WTC11 (cell line): ENCODE results near the gene HENMT1. TPM values are rescaled to one million over a fixed set of nuclear protein-coding genes. Genes with fewer than 3 reads are reported as not detected.
A peak's percentile ranks its signal among the peaks of the same experiment; 100 is the strongest.

Source experiments
- AR ChIP-seq: fragments of 250-450 bp; sonication (Bioruptor Pico); IDR thresholded peaks from 2 replicates; pipeline ENCODE4 v1.9.0; 2021; ENCODE audit warnings: mild to moderate bottlenecking
- ARID4B ChIP-seq: sonication (generic); formaldehyde crosslinking; IDR thresholded peaks from 2 replicates; pipeline ENCODE4 v1.8.0; 2023; ENCODE audit warnings: missing genetic modification reagents, mild to moderate bottlenecking, borderline replicate concordance
- EMX1 ChIP-seq: fragments of 250-450 bp; sonication (Bioruptor Pico); IDR thresholded peaks from 2 replicates; pipeline ENCODE4 v1.8.0; 2021; ENCODE audit warnings: mild to moderate bottlenecking
- FOXP1 ChIP-seq: sonication (generic); formaldehyde crosslinking; IDR thresholded peaks from 2 replicates; pipeline ENCODE4 v1.8.0; 2022; ENCODE audit warnings: missing genetic modification reagents, mild to moderate bottlenecking, moderate library complexity, borderline replicate concordance
- FOXP4 ChIP-seq: sonication (generic); formaldehyde crosslinking; IDR thresholded peaks from 2 replicates; pipeline ENCODE4 v1.8.0; 2022; ENCODE audit warnings: mild to moderate bottlenecking, missing genetic modification reagents
- IRF2 ChIP-seq: sonication (generic); formaldehyde crosslinking; IDR thresholded peaks from 2 replicates; pipeline ENCODE4 v1.8.0; 2022; ENCODE audit warnings: low read depth, missing genetic modification reagents, borderline replicate concordance
- KAT7 ChIP-seq: sonication (generic); formaldehyde crosslinking; IDR thresholded peaks from 2 replicates; pipeline ENCODE4 v1.8.1; 2023; ENCODE audit warnings: missing genetic modification reagents, mild to moderate bottlenecking, borderline replicate concordance
- MXD4 ChIP-seq: fragments of 250-450 bp; sonication (Bioruptor Pico); IDR thresholded peaks from 2 replicates; pipeline ENCODE4 v1.8.0; 2021; ENCODE audit warnings: mild to moderate bottlenecking, moderate library complexity, borderline replicate concordance
- MYBL2 ChIP-seq: sonication (generic); formaldehyde crosslinking; IDR thresholded peaks from 2 replicates; pipeline ENCODE4 v1.8.1; 2023; ENCODE audit warnings: mild to moderate bottlenecking, moderate library complexity, missing genetic modification reagents
- NR1H2 ChIP-seq: sonication (generic); formaldehyde crosslinking; IDR thresholded peaks from 2 replicates; pipeline ENCODE4 v1.9.0; 2021; ENCODE audit warnings: mild to moderate bottlenecking, moderate library complexity, missing genetic modification reagents
- PRDM15 ChIP-seq: sonication (generic); formaldehyde crosslinking; IDR thresholded peaks from 2 replicates; pipeline ENCODE4 v1.8.0; 2022; ENCODE audit warnings: missing genetic modification reagents
- SP1 ChIP-seq: sonication (generic); formaldehyde crosslinking; conservative IDR thresholded peaks from 2 replicates; pipeline ENCODE4 v1.8.1; 2022; ENCODE audit warnings: missing genetic modification reagents
- TCF7 ChIP-seq: sonication (generic); formaldehyde crosslinking; IDR thresholded peaks from 2 replicates; pipeline ENCODE4 v1.8.0; 2022; ENCODE audit warnings: mild to moderate bottlenecking, low read depth, missing genetic modification reagents, moderate library complexity
- ZBTB21 ChIP-seq: sonication (generic); formaldehyde crosslinking; IDR thresholded peaks from 2 replicates; pipeline ENCODE4 v1.8.1; 2023; ENCODE audit warnings: mild to moderate bottlenecking, missing genetic modification reagents, borderline replicate concordance
- total RNA-seq: library from RNA; stranded (reverse); gene quantifications from 3 replicates; pipeline ENCODE4 v1.2.3, GENCODE V29; 2021
- TF ChIP-seq, protein P1 (sequence below): sonication (generic); formaldehyde crosslinking; IDR thresholded peaks from 2 replicates; pipeline ENCODE4 v1.8.0; 2023; ENCODE audit warnings: mild to moderate bottlenecking, missing genetic modification reagents
- TF ChIP-seq, protein P2 (sequence below): sonication (generic); formaldehyde crosslinking; IDR thresholded peaks from 2 replicates; pipeline ENCODE4 v1.8.1; 2022; ENCODE audit warnings: mild to moderate bottlenecking, moderate library complexity, missing genetic modification reagents
- TF ChIP-seq, protein P3 (sequence below): fragments of 250-450 bp; sonication (Bioruptor Pico); IDR thresholded peaks from 2 replicates; pipeline ENCODE4 v1.9.0; 2021; ENCODE audit warnings: mild to moderate bottlenecking
- TF ChIP-seq, protein P4 (sequence below): fragments of 250-450 bp; sonication (Bioruptor Pico); IDR thresholded peaks from 2 replicates; pipeline ENCODE4 v1.8.0; 2021; ENCODE audit warnings: mild to moderate bottlenecking

Gene HENMT1
- total RNA-seq, 1 experiment from 2014 or later = 4.7 TPM

GRCh38 chr1:108691942-108692723, 31.2 kb upstream of the HENMT1 start, which contains the start of gene PRPF38B (continued):
- TF ChIP-seq SP1 (CRISPR knock-in tag) = peak; percentile 79; the same call in 1 of the 2 replicates
- no peak for TF ChIP-seq MXD4
- peak; percentile 75 for TF ChIP-seq FOXP4 (CRISPR knock-in tag)
- TF ChIP-seq, protein P1, sequence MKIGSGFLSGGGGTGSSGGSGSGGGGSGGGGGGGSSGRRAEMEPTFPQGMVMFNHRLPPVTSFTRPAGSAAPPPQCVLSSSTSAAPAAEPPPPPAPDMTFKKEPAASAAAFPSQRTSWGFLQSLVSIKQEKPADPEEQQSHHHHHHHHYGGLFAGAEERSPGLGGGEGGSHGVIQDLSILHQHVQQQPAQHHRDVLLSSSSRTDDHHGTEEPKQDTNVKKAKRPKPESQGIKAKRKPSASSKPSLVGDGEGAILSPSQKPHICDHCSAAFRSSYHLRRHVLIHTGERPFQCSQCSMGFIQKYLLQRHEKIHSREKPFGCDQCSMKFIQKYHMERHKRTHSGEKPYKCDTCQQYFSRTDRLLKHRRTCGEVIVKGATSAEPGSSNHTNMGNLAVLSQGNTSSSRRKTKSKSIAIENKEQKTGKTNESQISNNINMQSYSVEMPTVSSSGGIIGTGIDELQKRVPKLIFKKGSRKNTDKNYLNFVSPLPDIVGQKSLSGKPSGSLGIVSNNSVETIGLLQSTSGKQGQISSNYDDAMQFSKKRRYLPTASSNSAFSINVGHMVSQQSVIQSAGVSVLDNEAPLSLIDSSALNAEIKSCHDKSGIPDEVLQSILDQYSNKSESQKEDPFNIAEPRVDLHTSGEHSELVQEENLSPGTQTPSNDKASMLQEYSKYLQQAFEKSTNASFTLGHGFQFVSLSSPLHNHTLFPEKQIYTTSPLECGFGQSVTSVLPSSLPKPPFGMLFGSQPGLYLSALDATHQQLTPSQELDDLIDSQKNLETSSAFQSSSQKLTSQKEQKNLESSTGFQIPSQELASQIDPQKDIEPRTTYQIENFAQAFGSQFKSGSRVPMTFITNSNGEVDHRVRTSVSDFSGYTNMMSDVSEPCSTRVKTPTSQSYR (CRISPR knock-in tag) = peak; percentile 62; the same call in 1 of the 2 replicates
- TF ChIP-seq MYBL2 (CRISPR knock-in tag) = no peak; the same call in 1 of the 2 replicates
- TF ChIP-seq ARID4B (CRISPR knock-in tag) = peak; percentile 87; the same call in 1 of the 2 replicates
- TF ChIP-seq NR1H2 = no peak
- TF ChIP-seq ZBTB21 (CRISPR knock-in tag) = no peak
- peak; percentile 49; the same call in 1 of the 2 replicates for TF ChIP-seq FOXP1 (CRISPR knock-in tag)
- no peak for TF ChIP-seq IRF2 (CRISPR knock-in tag)
- TF ChIP-seq, protein P2, sequence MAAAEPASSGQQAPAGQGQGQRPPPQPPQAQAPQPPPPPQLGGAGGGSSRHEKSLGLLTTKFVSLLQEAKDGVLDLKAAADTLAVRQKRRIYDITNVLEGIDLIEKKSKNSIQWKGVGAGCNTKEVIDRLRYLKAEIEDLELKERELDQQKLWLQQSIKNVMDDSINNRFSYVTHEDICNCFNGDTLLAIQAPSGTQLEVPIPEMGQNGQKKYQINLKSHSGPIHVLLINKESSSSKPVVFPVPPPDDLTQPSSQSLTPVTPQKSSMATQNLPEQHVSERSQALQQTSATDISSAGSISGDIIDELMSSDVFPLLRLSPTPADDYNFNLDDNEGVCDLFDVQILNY (CRISPR knock-in tag) = no peak; the same call in 1 of the 2 replicates
- no peak for TF ChIP-seq PRDM15 (CRISPR knock-in tag)
- TF ChIP-seq, protein P3, sequence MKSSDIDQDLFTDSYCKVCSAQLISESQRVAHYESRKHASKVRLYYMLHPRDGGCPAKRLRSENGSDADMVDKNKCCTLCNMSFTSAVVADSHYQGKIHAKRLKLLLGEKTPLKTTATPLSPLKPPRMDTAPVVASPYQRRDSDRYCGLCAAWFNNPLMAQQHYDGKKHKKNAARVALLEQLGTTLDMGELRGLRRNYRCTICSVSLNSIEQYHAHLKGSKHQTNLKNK (CRISPR knock-in tag) = no peak
- no peak for TF ChIP-seq AR (CRISPR knock-in tag)
- TF ChIP-seq, protein P4, sequence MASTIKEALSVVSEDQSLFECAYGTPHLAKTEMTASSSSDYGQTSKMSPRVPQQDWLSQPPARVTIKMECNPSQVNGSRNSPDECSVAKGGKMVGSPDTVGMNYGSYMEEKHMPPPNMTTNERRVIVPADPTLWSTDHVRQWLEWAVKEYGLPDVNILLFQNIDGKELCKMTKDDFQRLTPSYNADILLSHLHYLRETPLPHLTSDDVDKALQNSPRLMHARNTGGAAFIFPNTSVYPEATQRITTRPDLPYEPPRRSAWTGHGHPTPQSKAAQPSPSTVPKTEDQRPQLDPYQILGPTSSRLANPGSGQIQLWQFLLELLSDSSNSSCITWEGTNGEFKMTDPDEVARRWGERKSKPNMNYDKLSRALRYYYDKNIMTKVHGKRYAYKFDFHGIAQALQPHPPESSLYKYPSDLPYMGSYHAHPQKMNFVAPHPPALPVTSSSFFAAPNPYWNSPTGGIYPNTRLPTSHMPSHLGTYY = no peak
- 0 out of 2 replicates have a peak, but pooled peaks have one; percentile 46 for TF ChIP-seq KAT7
- TF ChIP-seq TCF7 (CRISPR knock-in tag) = no peak; the same call in 1 of the 2 replicates
- TF ChIP-seq EMX1 = no peak
